Effector memory CD8-positive, alpha-beta T cell (primary cell): ENCODE results near the gene PCSK4.

Source experiments
- ATAC-seq: fragments of 150-1000 bp; cut with Tn5 transposase; replicated peaks from 2 replicates; pipeline ENCODE4 v1.10.0; 2021; ENCODE audit warnings: mild to moderate bottlenecking, moderate library complexity
- DNase-seq, 3 experiments: peaks; one replicate each; pipeline ENCODE4 v3.0.0; 2021
- H3K27ac Mint-ChIP-seq, 2 donors: one replicate each; pipeline ENCODE4 v1.8.0; 2022; ENCODE audit warnings: mild to moderate bottlenecking in 2 of 2, mixed read lengths in 2 of 2, moderate library complexity in 2 of 2
- H3K27me3 Mint-ChIP-seq, 2 donors: one replicate each; pipeline ENCODE4 v1.8.0; 2022; ENCODE audit warnings: mixed read lengths in 2 of 2
- H3K36me3 Mint-ChIP-seq: one replicate; pipeline ENCODE4 v1.8.0; 2022; ENCODE audit warnings: mild to moderate bottlenecking, moderate library complexity, mixed read lengths; ENCODE audit not compliant: insufficient read depth
- H3K4me1 Mint-ChIP-seq, 2 donors: one replicate each; pipeline ENCODE4 v1.8.0; 2022; ENCODE audit warnings: low read depth in 2 of 2, mixed read lengths in 2 of 2
- H3K4me3 Mint-ChIP-seq, 2 donors: one replicate each; pipeline ENCODE4 v1.8.0; 2022; ENCODE audit warnings: mild to moderate bottlenecking in 2 of 2, mixed read lengths in 2 of 2, moderate library complexity in 2 of 2
- H3K9me3 Mint-ChIP-seq, 2 donors: one replicate each; pipeline ENCODE4 v1.8.0; 2022; ENCODE audit warnings: mixed read lengths in 2 of 2

PCSK4 gene

GRCh38 chr19:1514986-1515721, 25.0 kb upstream of the PCSK4 start:
- Mint-ChIP-seq H3K9me3 (no peaks in the 10 kb centered on the region), H3K27me3 (peaks cover 10 to 28% of the 10 kb centered on the region in 2 donors), H3K27ac (no peak overlapping the region), H3K36me3 (peaks cover 4% of the 10 kb centered on the region), H3K4me1 (no peaks in the 10 kb centered on the region), H3K4me3 (no peak overlapping the region)
- ATAC-seq = no peak
- DNase-seq = no peak

- Mint-ChIP-seq H3K27me3 (peaks cover 10 to 31% of the 10 kb centered on the region in 2 donors), H3K9me3 (no peaks in the 10 kb centered on the region), H3K36me3 (peaks cover 4% of the 10 kb centered on the region), H3K4me3 (peak overlapping the region; percentile 41 to 53), H3K27ac (no peak overlapping the region), H3K4me1 (no peaks in the 10 kb centered on the region)
- DNase-seq (no peak), ATAC-seq (no peak)
Observed at GRCh38 chr19:1514295-1514661, 24.1 kb upstream of the PCSK4 start.

GRCh38 chr19:1513499-1514294, 23.5 kb upstream of the PCSK4 start:
- H3K27me3 Mint-ChIP-seq = peaks cover 10 to 27% of the 10 kb centered on the region in 2 donors
- ATAC-seq (peak; percentile 67), DNase-seq (peak; percentile 59 to 60 (median 59))
- no peak overlapping the region for H3K27ac Mint-ChIP-seq
- peak overlapping the region; percentile 41 to 53 for H3K4me3 Mint-ChIP-seq
- no peaks in the 10 kb centered on the region for H3K9me3 Mint-ChIP-seq
- H3K4me1 Mint-ChIP-seq = no peaks in the 10 kb centered on the region
- peaks cover 4% of the 10 kb centered on the region for H3K36me3 Mint-ChIP-seq

DNA sequence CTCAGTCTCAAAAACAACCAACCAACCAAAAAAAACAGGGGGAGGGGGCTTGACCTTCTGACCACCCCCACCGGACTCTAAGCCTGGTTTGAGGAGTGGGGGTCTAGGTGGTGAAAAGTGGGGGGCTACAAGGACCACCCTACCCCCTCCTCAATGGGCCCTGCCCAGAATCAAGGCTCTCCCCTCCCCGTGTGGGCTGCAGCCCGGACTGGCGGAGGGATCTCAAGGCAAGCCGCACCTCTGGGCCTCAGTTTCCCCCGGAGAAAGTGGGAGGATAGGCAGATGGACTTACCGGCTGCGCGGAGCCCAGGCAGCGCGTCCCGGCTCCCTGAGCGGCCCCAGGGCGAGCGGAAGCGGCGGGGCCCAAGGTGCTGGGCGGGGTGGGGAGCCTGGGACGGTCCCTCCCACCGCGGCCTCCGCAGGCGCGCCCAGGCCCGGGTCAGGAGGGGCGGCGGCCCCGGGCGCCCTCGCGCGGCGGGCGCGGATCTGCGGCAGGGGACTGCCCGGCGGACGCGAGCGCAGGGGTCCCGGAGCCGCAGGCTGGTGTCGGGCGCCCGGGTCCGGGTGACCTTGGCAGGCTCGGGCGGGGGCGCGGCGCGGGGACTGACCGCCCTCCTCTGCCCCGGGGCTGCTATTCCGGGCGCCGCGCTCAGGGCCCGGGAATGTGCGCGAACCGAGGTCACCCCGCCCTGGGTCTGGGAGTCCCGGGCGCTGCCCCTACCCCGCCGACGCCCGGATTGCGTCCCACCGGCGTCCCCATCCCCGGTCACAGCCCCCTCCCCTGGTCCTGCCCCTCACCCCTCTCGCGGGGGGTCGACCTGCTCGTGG, 22.7 kb upstream of the PCSK4 start, which contains the start of gene ADAMTSL5:
TSS of gene ADAMTSL5 (minus strand) at position 349 of the 828 bp plus-strand sequence. CDS start 2,076 bp downstream, outside the sequence.
- peak; percentile 37 to 39 (median 38) for DNase-seq
- Mint-ChIP-seq H3K27me3 (peaks cover 10 to 22% of the 10 kb centered on the region in 2 donors), H3K4me3 (peak within 1 kb of the TSS; percentile 66 to 74), H3K36me3 (peaks cover 2% of the 10 kb centered on the region), H3K4me1 (peaks cover 1 to 2% of the 10 kb centered on the region in 2 donors), H3K27ac (no peak within 1 kb of the TSS), H3K9me3 (no peaks in the 10 kb centered on the region)
- peak; percentile 74 for ATAC-seq

- Mint-ChIP-seq H3K4me1 (peaks cover 5 to 7% of the 10 kb centered on the region in 2 donors), H3K27ac (no peak overlapping the region), H3K36me3 (peaks cover 7% of the 10 kb centered on the region), H3K4me3 (peak overlapping the region; percentile 66 to 74), H3K9me3 (no peaks in the 10 kb centered on the region), H3K27me3 (peaks cover 6 to 22% of the 10 kb centered on the region in 2 donors)
- no peak for DNase-seq
- no peak for ATAC-seq
Observed at GRCh38 chr19:1511318-1512317, 21.5 kb upstream of the PCSK4 start.

- H3K4me3 Mint-ChIP-seq = no peak overlapping the region
- H3K36me3 Mint-ChIP-seq = peaks cover 7% of the 10 kb centered on the region
- ATAC-seq = no peak
- peaks cover 7% of the 10 kb centered on the region in 2 donors for H3K4me1 Mint-ChIP-seq
- DNase-seq = no peak
- H3K9me3 Mint-ChIP-seq = no peaks in the 10 kb centered on the region
- no peak overlapping the region for H3K27ac Mint-ChIP-seq
- peaks cover 0 to 19% of the 10 kb centered on the region in 2 donors for H3K27me3 Mint-ChIP-seq
Observed at GRCh38 chr19:1510807-1511206, 20.7 kb upstream of the PCSK4 start.

- no peaks in the 10 kb centered on the region for H3K9me3 Mint-ChIP-seq
Observed at GRCh38 chr19:1510442-1510806, 20.3 kb upstream of the PCSK4 start.

DNA sequence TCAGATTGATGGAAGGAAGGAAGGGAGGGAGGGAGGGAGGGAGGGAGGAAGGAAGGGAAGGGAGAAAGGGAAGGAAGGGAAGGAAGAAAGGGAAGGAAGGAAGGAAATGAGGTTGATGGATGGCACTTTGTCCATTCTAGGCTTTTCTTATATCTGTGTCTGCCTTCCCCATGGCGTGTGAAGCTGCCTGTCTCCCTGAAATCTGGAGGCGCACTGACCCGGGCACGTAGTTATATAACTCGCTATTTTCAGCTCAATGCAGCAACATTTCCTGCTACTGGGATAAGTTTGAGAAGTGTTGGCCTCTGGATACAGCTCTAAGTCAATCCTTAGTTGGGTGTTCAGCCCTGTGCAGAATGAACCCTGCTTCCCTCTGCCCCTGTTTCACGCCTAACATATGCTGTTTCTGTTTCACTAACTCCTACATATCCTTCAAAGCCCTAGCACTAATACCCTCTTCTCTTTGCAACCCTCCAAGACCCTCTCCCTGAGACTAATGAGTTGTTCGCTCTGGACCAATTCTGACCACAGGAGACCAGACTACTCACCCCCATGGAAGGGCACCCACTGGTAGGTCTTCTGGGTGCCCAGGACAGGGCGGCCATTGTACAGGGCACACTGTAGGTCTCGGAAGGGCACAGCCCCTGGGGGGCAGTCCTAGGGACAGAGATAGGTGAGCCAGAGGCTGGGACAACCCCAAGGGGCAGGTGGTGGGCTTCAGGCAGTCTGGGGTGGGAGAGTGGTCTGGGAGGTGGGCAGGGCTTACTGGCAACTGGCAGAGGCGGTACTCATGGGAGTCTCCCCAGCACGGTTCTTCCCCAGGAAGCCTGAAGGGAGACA, 19.7 kb upstream of the PCSK4 start:
- Mint-ChIP-seq H3K27me3 (peaks cover 0 to 28% of the 10 kb centered on the region in 2 donors), H3K27ac (no peak overlapping the region)

More at GRCh38 chr19:1510442-1510806, 20.3 kb upstream of the PCSK4 start:
- Mint-ChIP-seq H3K4me1 (peaks cover 7% of the 10 kb centered on the region in 2 donors), H3K4me3 (no peak overlapping the region), H3K27me3 (peaks cover 0 to 23% of the 10 kb centered on the region in 2 donors), H3K36me3 (peaks cover 8% of the 10 kb centered on the region), H3K27ac (no peak overlapping the region)
- ATAC-seq (no peak), DNase-seq (no peak)

DNA sequence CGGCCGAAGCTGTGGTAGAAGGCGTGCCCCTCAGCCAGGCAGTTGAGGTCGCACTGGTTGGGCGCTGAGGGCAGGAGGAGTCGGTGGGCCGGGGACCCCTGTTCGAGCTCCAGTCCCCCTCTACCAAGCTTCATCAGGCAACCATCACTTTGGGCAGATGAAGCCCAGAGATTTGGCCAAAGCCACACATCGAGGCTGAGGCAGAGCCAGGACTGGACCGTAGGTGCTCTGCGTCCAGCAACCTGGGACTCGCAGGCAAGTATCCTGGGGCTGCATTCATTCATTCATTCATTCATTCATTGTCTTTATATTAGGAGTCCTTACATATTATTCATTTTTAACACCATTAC, 18.3 kb upstream of the PCSK4 start:
- ATAC-seq (no peak), DNase-seq (no peak)
- Mint-ChIP-seq H3K27ac (no peak overlapping the region), H3K36me3 (peaks cover 10% of the 10 kb centered on the region), H3K4me3 (peak overlapping the region in 1 of 2 donors; percentile 91), H3K9me3 (no peaks in the 10 kb centered on the region), H3K4me1 (peaks cover 7 to 9% of the 10 kb centered on the region in 2 donors), H3K27me3 (peaks cover 0 to 33% of the 10 kb centered on the region in 2 donors)

More for the DNA sequence above, 19.7 kb upstream of the PCSK4 start:
- Mint-ChIP-seq H3K9me3 (no peaks in the 10 kb centered on the region), H3K4me1 (peaks cover 7% of the 10 kb centered on the region in 2 donors), H3K36me3 (peaks cover 10% of the 10 kb centered on the region), H3K4me3 (no peak overlapping the region)
- DNase-seq = no peak
- ATAC-seq = no peak

DNA sequence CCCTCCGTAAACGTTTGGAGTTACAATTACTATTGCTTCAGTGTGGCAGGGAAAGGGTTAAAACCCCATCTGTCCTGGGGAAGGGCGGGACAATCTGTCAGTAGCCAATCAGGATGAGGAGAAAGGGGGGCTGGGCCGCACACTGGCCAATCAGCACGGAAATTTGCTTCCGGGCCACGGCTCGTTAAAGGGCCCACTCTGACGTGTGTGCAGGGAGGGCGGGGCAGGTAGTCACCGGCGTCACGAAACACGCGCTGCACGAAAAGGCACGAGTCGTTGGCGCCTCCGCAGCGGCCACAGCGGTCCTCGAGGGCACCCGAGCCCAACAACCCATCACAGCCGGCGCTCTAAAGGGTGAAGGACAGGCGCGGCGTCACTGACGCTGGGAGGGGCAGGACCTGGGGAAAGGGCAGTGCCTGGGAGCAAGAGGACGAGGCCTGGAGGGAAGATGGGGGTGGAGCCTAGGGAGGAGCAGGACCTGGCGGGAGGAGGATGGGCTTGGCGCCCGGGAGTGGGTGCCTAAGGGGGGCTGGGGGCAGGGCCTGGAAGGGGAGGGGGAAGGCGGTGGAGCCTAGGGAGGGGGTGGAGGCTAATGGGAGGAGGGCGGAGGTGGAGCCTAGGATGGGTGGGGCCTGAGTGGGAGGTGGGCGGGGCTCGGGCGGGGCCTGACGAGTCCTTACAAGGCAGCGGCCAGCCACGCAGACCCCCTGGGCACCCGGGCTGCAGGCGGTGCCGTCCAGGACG, 17.8 kb upstream of the PCSK4 start:
- H3K9me3 Mint-ChIP-seq = no peaks in the 10 kb centered on the region
- H3K27me3 Mint-ChIP-seq = peaks cover 2 to 39% of the 10 kb centered on the region in 2 donors
- peaks cover 10% of the 10 kb centered on the region for H3K36me3 Mint-ChIP-seq
- DNase-seq (peak; percentile 87 to 92 (median 88)), ATAC-seq (peak; percentile 94)
- peak overlapping the region; percentile 81 to 91 for H3K27ac Mint-ChIP-seq
- H3K4me1 Mint-ChIP-seq = peaks cover 7 to 11% of the 10 kb centered on the region in 2 donors
- peak overlapping the region; percentile 81 to 91 for H3K4me3 Mint-ChIP-seq

DNA sequence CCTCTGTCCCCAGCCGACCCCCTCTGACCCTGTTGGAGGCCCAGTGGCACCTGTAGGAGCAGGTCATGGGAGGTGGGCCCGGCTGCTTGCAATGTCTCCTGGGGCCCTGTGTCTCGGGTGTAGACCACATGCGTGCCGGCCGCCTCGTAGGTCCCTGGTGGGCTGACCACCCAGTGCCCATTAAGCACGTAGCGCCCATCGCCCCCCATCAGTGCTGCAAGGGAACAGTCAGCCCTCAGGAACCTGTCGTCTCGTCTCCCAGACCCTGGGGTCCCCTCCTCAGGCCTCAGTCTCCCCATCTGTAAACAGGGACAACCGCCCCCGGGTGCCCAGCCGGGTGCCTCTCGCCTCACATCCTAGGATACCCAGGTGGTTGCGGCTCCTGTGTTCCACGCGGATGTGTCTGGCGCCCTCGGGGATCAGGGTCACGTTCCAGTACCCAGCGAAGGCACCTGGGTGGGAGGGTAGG, 17.1 kb upstream of the PCSK4 start:
- ATAC-seq = no peak
- H3K27ac Mint-ChIP-seq = peak overlapping the region; percentile 81 to 91
- no peak for DNase-seq
- peak overlapping the region; percentile 81 to 91 for H3K4me3 Mint-ChIP-seq
- H3K36me3 Mint-ChIP-seq = peaks cover 10% of the 10 kb centered on the region
- peaks cover 7 to 11% of the 10 kb centered on the region in 2 donors for H3K4me1 Mint-ChIP-seq
- peaks cover 7 to 43% of the 10 kb centered on the region in 2 donors for H3K27me3 Mint-ChIP-seq
- no peaks in the 10 kb centered on the region for H3K9me3 Mint-ChIP-seq
